ENCODE measurements around the gene ARHGEF25. TPM values are rescaled to one million over a fixed set of nuclear protein-coding genes. Genes with fewer than 3 reads are reported as not detected.
"Not testable (repeated sequence)": the region's sequence is repeated elsewhere in the genome, so short reads cannot be mapped to it uniquely, and the experiment has no call there.

Gene ARHGEF25
- total RNA-seq, 2 experiments from 2014 or later: 0.25 to 0.42 TPM

DNA sequence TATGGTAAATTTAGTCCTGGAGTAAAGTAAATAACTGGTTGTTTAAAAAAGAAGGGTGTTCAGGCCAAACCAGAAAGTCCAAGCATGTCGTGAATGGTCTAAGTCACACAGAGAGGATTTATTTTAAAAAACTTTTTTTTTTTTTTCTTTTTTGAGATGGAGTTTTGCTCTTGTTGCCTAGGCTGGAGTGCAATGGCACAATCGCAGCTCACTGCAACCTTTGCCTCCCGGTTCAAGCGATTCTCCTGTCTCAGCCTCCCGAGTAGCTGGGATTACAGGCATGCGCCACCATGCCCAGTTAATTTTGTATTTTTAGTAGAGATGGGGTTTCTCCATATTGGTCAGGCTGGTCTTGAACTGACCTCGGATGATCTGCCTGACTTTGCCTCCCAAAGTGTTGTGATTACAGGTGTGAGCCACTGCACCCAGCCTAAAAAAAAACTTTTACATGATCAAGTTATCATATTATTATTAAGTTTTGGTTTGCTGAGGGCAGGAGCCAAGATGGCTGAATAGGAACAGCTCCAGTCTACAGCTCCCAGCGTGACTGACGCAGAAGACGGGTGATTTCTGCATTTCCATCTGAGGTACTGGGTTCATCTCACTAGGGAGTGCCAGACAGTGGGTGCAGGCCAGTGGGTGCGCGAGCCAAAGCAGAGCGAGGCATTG is 34.9 kb downstream of the ARHGEF25 start:
- CTCF ChIA-PET: interaction anchor here (1.3 kb wide), 1 partner anchor 10 kb away, joined by 3 read pairs; no protein-coding TSS in a partner anchor
- POLR2A ChIA-PET: not testable (repeated sequence)

DNA sequence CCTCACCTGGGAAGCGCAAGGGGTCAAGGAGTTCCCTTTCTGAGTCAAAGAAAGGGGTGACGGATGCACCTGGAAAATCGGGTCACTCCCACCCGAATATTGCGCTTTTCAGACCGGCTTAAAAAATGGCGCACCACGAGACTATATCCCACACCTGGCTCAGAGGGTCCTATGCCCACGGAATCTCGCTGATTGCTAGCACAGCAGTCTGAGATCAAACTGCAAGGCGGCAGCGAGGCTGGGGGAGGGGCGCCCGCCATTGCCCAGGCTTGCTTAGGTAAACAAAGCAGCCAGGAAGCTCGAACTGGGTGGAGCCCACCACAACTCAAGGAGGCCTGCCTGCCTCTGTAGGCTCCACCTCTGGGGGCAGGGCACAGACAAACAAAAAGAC is 35.4 kb downstream of the ARHGEF25 start:
- DNase-seq: not testable (repeated sequence)

More for the DNA sequence above, 34.9 kb downstream of the ARHGEF25 start:
- not testable (repeated sequence) for H3K27me3 Mint-ChIP-seq; H3K27ac Mint-ChIP-seq; H3K4me1 Mint-ChIP-seq; H3K4me3 Mint-ChIP-seq; H3K36me3 Mint-ChIP-seq (ENCODE audit: low read depth); DNase-seq; H3K9me3 Mint-ChIP-seq

DNA sequence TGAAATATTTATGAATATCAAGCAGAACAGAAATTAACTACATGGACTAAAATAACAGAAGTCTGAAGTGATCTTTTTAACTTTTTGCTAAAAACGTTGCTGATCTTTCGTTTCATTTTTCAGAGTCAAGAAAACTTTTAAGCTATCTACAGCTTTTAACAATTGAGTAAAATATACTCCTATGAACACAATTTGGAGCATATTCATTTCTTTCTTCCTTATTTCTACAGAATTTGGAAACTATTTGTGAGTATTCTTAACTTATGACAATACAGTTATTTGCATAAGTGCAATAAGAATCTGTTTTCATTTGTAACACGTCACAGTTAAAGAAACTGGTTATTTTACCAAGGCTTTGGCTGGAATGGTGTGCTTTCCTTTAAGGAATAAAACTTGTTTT is 42.8 kb downstream of the ARHGEF25 start:
- Mint-ChIP-seq H3K4me1 (no peaks in the 10 kb centered on the region), H3K4me3 (no peak overlapping the region), H3K27ac (no peak overlapping the region), H3K27me3 (peaks cover 6% of the 10 kb centered on the region), H3K36me3 (ENCODE audit: low read depth) (no peaks in the 10 kb centered on the region), H3K9me3 (no peaks in the 10 kb centered on the region)
- ChIA-PET CTCF (no interaction called here), POLR2A (no interaction called here)
- no peak for DNase-seq

More for the DNA sequence above, 35.4 kb downstream of the ARHGEF25 start:
- H3K27ac Mint-ChIP-seq; H3K9me3 Mint-ChIP-seq; H3K27me3 Mint-ChIP-seq; H3K4me1 Mint-ChIP-seq; H3K4me3 Mint-ChIP-seq; POLR2A ChIA-PET; H3K36me3 Mint-ChIP-seq (ENCODE audit: low read depth): not testable (repeated sequence)
- CTCF ChIA-PET: interaction anchor here (1.3 kb wide), 1 partner anchor 9 kb away, joined by 3 read pairs; no protein-coding TSS in a partner anchor

DNA sequence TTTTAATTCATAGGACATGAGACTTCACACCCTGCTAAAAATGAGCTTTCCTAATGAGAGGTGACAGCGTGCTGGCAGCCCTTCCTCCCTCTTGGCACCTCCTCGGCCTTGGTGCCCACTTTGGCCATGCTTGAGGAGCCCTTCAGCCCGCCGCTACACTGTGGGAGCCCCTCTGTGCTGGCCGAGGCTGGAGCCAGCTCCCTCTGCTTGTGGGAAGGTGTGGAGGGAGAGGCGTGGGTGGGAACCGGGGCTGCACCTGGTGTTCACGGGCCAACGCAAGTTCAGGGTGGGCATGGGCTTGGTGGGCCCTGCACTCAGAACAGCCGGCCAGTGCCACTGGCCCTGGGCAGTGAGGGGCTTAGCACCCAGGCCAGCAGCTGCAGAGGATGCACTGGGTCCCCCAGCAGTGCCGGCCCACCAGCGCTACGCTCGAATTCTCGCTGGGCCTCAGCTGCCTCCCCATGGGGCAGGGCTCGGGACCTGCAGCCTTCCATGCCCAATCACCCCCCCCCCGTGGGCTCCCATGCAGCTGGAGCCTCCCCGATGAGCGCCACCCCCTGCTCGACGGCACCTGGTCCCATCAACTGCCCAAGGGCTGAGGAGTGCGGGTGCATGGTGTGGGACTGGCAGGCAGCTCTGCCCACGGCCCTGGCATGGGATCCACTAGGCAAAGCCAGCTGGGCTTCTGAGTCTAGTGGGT is 44.5 kb downstream of the ARHGEF25 start:
- peaks cover 6% of the 10 kb centered on the region for H3K27me3 Mint-ChIP-seq
- DNase-seq: no peak
- H3K4me3 Mint-ChIP-seq: no peak overlapping the region
- ChIA-PET POLR2A (no interaction called here), CTCF (interaction anchor here (0.6 to 1.4 kb wide), 4 partner anchors 10 to 1261 kb away, joined by 3 to 7 read pairs (median 4); partner anchors contain the start of genes ARHGEF25 and B4GALNT1)
- no peaks in the 10 kb centered on the region for H3K9me3 Mint-ChIP-seq
- no peaks in the 10 kb centered on the region for H3K36me3 Mint-ChIP-seq (ENCODE audit: low read depth)
- H3K4me1 Mint-ChIP-seq: no peaks in the 10 kb centered on the region
- no peak overlapping the region for H3K27ac Mint-ChIP-seq

DNA sequence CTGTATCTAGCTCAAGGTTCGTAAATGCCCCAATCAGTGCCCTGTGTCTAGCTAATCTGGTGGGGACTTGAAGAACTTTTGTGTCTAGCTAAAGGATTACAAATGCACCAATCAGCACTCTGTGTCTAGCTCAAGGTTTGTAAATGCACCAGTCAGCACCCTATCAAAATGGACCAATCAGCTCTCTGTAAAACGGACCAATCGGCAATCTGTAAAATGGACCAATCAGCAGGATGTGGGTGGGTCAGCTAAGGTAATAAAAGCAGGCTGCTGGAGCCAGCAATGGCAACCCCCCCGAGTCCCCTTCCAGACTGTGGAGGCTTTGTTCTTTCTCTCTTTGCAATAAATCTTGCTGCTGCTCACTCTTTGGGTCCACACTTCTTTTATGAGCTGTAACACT is 45.2 kb downstream of the ARHGEF25 start:
- DNase-seq; H3K27me3 Mint-ChIP-seq; H3K27ac Mint-ChIP-seq; H3K4me3 Mint-ChIP-seq; H3K4me1 Mint-ChIP-seq; H3K9me3 Mint-ChIP-seq; H3K36me3 Mint-ChIP-seq (ENCODE audit: low read depth): not testable (repeated sequence)
- CTCF ChIA-PET: interaction anchor here (0.6 to 1.4 kb wide), 3 partner anchors 11 to 42 kb away, joined by 3 to 7 read pairs (median 3); partner anchors contain the start of gene B4GALNT1
- POLR2A ChIA-PET: interaction anchor here (0.6 kb wide), 1 partner anchor 31 kb away, joined by 10 read pairs; no protein-coding TSS in a partner anchor

DNA sequence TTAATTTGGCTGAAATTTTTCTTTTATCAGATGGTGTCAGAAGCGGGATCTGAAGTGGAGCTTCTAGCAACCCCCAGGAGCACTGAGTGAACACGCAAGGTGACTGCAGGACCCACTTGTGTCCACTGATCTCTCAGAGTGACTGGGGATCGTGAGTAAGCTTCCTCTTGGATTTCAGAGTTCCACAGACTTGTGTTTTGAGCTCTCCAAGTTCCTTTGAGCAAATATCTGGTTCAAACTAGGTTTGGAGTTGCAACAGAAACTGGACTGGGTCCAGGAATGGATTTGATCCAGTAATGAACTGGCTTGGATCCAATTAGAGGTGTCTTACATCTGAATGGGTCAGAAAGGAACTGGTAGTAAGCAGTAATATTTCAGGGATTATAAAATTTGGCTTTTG is 46.5 kb downstream of the ARHGEF25 start:
- no peak for DNase-seq
- Mint-ChIP-seq H3K4me3 (no peak overlapping the region), H3K27ac (no peak overlapping the region), H3K36me3 (ENCODE audit: low read depth) (no peaks in the 10 kb centered on the region), H3K4me1 (no peaks in the 10 kb centered on the region), H3K9me3 (peaks cover 7% of the 10 kb centered on the region), H3K27me3 (peaks cover 6% of the 10 kb centered on the region)
- CTCF ChIA-PET: no interaction called here
- POLR2A ChIA-PET: no interaction called here

DNA sequence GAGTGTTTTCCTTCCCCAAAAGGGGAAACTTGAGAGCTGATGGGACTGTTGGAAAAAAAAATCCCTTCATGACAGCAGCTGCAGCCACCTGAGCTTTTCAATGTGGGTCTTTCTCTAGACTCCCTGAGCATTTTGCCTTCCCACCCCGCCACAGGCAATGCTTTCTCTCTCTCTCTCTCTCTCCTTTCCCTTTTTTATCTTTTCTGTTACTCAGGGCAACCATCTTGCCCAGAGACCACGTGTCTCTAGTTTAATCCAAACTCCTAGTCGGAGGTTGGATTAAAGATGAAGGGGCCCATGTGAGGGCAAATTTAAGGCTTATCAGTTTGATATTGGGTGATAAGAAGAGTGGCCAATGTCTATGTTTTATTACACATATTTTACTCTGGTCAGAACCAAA is 47.7 kb downstream of the ARHGEF25 start:
- no peak for DNase-seq
- Mint-ChIP-seq H3K4me3 (no peak overlapping the region), H3K27me3 (peaks cover 3% of the 10 kb centered on the region), H3K4me1 (no peaks in the 10 kb centered on the region), H3K36me3 (ENCODE audit: low read depth) (no peaks in the 10 kb centered on the region), H3K27ac (no peak overlapping the region), H3K9me3 (peaks cover 7% of the 10 kb centered on the region)
- POLR2A ChIA-PET: no interaction called here
- CTCF ChIA-PET: interaction anchor here (0.9 kb wide), 1 partner anchor 52 kb away, joined by 3 read pairs; no protein-coding TSS in a partner anchor

DNA sequence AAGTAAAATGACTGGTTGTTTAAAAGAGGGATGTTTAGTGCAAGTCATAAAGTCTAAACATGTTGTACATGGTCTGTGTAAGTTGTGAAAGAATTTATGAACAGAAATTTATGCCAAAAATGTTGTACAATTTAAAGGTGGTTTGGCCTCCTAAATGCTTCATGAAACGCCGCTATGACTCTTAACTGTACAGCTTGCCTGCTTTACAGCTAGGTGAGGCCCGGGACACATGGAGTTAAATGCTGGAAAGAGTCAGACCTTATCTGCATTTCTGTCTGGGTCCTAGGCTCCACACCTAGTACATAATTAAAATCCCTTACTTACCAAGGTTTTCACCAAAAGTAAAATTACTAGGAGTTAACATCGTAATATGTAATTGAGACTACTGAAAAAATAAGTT is 50.1 kb downstream of the ARHGEF25 start:
- Mint-ChIP-seq H3K9me3 (peaks cover 7% of the 10 kb centered on the region), H3K27ac (no peak overlapping the region), H3K27me3 (no peaks in the 10 kb centered on the region), H3K4me1 (no peaks in the 10 kb centered on the region), H3K4me3 (no peak overlapping the region), H3K36me3 (ENCODE audit: low read depth) (no peaks in the 10 kb centered on the region)
- CTCF ChIA-PET: interaction anchor here (1.5 kb wide), 1 partner anchor 28 kb away, joined by 3 read pairs; the partner anchor contains the start of gene B4GALNT1
- POLR2A ChIA-PET: no interaction called here
- no peak for DNase-seq

DNA sequence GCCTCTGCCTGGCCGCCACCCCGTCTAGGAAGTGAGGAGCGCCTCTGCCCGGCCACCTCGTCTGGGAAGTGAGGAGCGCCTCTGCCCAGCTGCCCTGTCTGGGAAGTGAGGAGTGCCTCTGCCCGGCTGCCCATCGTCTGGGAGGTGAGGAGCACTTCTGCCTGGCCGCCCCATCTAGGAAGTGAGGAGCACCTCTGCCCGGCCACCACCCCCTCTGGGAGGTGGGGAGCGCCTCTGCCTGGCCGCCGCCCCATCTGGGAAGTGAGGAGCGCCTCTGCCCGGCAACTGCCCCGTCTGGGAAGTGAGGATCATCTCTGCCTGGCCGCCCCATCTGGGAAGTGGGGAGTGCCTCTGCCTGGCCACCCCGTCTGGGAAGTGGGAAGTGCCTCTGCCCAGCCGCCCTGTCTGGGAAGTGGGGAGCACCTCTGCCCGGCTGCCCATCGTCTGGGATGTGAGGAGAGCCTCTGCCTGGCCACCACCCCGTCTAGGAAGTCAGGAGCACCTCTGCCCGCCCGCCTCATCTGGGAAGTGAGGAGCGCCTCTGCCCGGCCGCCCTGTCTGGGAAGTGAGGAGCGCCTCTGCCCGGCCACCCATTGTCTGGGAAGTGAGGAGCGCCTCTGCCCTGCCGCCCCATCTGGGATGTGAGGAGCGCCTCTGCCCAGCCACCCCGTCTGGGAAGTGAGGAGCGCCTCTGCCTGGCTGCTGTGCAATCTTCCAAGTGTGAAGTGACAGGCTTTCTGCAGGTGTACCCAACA is 54.0 kb downstream of the ARHGEF25 start:
- CTCF ChIA-PET; POLR2A ChIA-PET; H3K36me3 Mint-ChIP-seq (ENCODE audit: low read depth); H3K4me3 Mint-ChIP-seq; H3K27ac Mint-ChIP-seq; H3K27me3 Mint-ChIP-seq; H3K4me1 Mint-ChIP-seq; DNase-seq; H3K9me3 Mint-ChIP-seq: not testable (repeated sequence)

Other genes with a start within 250 kb of the ARHGEF25 start
- gene R3HDM2, start 180.4 kb upstream of the ARHGEF25 start, total RNA-seq: 10 to 100 TPM; 71.6 to 74.5 TPM
- gene INHBC, start 176.7 kb upstream of the ARHGEF25 start, total RNA-seq: not detected
- not detected for gene INHBE, start 156.1 kb upstream of the ARHGEF25 start, total RNA-seq
- under 1 TPM; 0.52 to 0.94 TPM for gene GLI1, start 151.7 kb upstream of the ARHGEF25 start, total RNA-seq
- 100 to 1,000 TPM; 218 to 259 TPM for gene ARHGAP9, start 131.6 kb upstream of the ARHGEF25 start, total RNA-seq
- 100 to 1,000 TPM; 214 to 247 TPM for gene MARS1, start 123.4 kb upstream of the ARHGEF25 start, total RNA-seq
- gene DDIT3, start 90.9 kb upstream of the ARHGEF25 start, total RNA-seq: 10 to 100 TPM; 10.5 to 11.4 TPM
- gene MBD6, start 88.6 kb upstream of the ARHGEF25 start, total RNA-seq: 10 to 100 TPM; 66.0 to 80.1 TPM
- gene DCTN2, start 64.2 kb upstream of the ARHGEF25 start, total RNA-seq: 10 to 100 TPM; 79.3 to 80.5 TPM
- gene KIF5A, start 61.4 kb upstream of the ARHGEF25 start, total RNA-seq: under 1 TPM; 0.64 to 0.89 TPM
- gene PIP4K2C, start 20.2 kb upstream of the ARHGEF25 start, total RNA-seq: 10 to 100 TPM; 17.9 to 20.4 TPM
- 10 to 100 TPM; 15.5 to 16.5 TPM for gene DTX3, start 6.6 kb upstream of the ARHGEF25 start, total RNA-seq
- under 1 TPM; 0.62 to 0.77 TPM for gene B4GALNT1, start 21.8 kb downstream of the ARHGEF25 start, total RNA-seq
- gene OS9, start 82.7 kb downstream of the ARHGEF25 start, total RNA-seq: 100 to 1,000 TPM; 138 to 142 TPM
- 10 to 100 TPM; 72.6 to 73.3 TPM for gene AGAP2, start 127.3 kb downstream of the ARHGEF25 start, total RNA-seq
- gene TSPAN31, start 133.6 kb downstream of the ARHGEF25 start, total RNA-seq: 10 to 100 TPM; 18.6 to 22.3 TPM
- gene CDK4, start 140.9 kb downstream of the ARHGEF25 start, total RNA-seq: 100 to 1,000 TPM in 1 of 2 experiments, 10 to 100 TPM in 1; 84.4 to 104 TPM
- gene MARCHF9, start 143.7 kb downstream of the ARHGEF25 start, total RNA-seq: 10 to 100 TPM; 23.7 to 27.2 TPM
- 1 to 10 TPM; 1.9 to 2.3 TPM for gene CYP27B1, start 155.6 kb downstream of the ARHGEF25 start, total RNA-seq
- 10 to 100 TPM; 13.4 to 17.2 TPM for gene METTL1, start 160.7 kb downstream of the ARHGEF25 start, total RNA-seq
- gene EEF1AKMT3, start 161.2 kb downstream of the ARHGEF25 start, total RNA-seq: 1 to 10 TPM; 2.8 to 3.0 TPM
- gene TSFM, start 171.4 kb downstream of the ARHGEF25 start, total RNA-seq: 10 to 100 TPM; 23.6 to 29.7 TPM
- gene AVIL, start 207.3 kb downstream of the ARHGEF25 start, total RNA-seq: 1 to 10 TPM; 3.5 to 3.6 TPM
- 100 to 1,000 TPM; 144 to 156 TPM for gene CTDSP2, start 235.3 kb downstream of the ARHGEF25 start, total RNA-seq

Data from activated CD4-positive, alpha-beta T cell treated with anti-CD3 and anti-CD28 coated beads, Interleukin-2, amount 10 ng/mL, durations not matched to agents 7 days and 5 days (primary cell).